ENCODE data around the gene HLA-E. TPM values are rescaled to one million over a fixed set of nuclear protein-coding genes. Genes with fewer than 3 reads are reported as not detected.
"Not testable (repeated sequence)": the region's sequence is repeated elsewhere in the genome, so short reads cannot be mapped to it uniquely, and the experiment has no call there.

The HLA-E gene
- total and polyA plus RNA-seq, 9 donors = 61.7 to 89.2 (median 74.6) TPM

DNA sequence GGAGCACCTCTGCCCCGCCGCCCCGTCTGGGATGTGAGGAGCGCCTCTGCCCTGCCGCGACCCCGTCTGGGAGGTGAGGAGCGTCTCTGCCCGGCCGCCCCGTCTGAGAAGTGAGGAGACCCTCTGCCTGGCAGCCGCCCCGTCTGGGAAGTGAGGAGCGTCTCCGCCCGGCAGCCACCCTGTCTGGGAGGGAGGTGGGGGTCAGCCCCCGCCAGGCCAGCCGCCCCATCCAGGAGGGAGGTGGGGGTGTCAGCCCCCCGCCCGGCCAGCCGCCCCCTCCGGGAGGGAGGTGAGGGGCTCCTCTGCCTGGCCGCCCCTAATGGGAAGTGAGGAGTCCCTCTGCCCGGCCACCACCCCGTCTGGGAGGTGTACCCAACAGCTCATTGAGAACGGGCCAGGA lies 14.2 kb upstream of the HLA-E start:
- DNase-seq; H3K36me3 ChIP-seq (ENCODE audit: control insufficient read depth, insufficient read depth, low read length); H3K9me3 ChIP-seq (replicated peaks; ENCODE audit: control insufficient read depth, low read depth, low read length); H3K27ac ChIP-seq (ENCODE audit: low read length); H3K4me3 ChIP-seq (ENCODE audit: low read length); H3K4me1 ChIP-seq (ENCODE audit: control insufficient read depth, insufficient read depth, low read length); H3K27me3 ChIP-seq (ENCODE audit: control insufficient read depth, insufficient read depth, low read length): not testable (repeated sequence)
- 89% methylated on average over 13 of the region's 26 CpGs for WGBS (ENCODE audit: insufficient coverage)

DNA sequence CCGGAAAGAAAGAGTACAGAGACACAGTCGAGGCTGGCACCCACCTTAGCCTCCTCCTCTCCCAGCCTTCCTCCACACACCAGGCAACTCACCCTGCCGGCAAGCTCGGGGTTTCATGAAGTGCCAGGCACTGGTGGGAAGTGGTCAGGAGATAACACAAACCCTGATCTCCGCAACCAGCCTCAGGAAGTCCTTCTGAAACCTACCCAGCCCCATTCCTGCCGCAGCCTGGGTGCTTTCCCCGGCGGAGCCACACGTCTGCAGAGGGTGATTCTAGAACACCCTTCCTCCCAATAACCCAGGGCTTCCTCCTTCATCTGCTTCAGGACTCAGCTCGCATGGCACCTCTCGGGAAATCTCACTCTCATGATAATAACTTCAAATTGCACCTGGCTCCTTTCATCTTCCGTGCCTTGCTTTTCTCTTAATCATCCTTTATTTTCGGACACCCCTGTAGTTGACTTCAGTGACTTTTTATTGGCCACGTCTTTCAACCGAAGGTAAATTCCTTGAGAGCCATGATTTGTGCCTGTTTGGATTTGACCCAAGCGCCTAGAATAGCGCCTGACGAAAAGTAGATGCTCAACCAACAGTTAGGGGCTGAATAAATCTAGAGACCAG lies 8.7 kb upstream of the HLA-E start:
- H3K4me3 ChIP-seq (ENCODE audit: low read length) = no peak overlapping the region
- no peak for DNase-seq
- H3K27me3 ChIP-seq (ENCODE audit: control insufficient read depth, insufficient read depth, low read length) = peaks cover 29% of the 10 kb centered on the region
- WGBS (ENCODE audit: insufficient coverage) = 0% methylated on average over 14 of the region's 18 CpGs
- H3K36me3 ChIP-seq (ENCODE audit: control insufficient read depth, insufficient read depth, low read length) = no peaks in the 10 kb centered on the region
- no peak overlapping the region for H3K27ac ChIP-seq (ENCODE audit: low read length)
- no peaks in the 10 kb centered on the region for H3K9me3 ChIP-seq (replicated peaks; ENCODE audit: control insufficient read depth, low read depth, low read length)
- peaks cover 5% of the 10 kb centered on the region for H3K4me1 ChIP-seq (ENCODE audit: control insufficient read depth, insufficient read depth, low read length)

DNA sequence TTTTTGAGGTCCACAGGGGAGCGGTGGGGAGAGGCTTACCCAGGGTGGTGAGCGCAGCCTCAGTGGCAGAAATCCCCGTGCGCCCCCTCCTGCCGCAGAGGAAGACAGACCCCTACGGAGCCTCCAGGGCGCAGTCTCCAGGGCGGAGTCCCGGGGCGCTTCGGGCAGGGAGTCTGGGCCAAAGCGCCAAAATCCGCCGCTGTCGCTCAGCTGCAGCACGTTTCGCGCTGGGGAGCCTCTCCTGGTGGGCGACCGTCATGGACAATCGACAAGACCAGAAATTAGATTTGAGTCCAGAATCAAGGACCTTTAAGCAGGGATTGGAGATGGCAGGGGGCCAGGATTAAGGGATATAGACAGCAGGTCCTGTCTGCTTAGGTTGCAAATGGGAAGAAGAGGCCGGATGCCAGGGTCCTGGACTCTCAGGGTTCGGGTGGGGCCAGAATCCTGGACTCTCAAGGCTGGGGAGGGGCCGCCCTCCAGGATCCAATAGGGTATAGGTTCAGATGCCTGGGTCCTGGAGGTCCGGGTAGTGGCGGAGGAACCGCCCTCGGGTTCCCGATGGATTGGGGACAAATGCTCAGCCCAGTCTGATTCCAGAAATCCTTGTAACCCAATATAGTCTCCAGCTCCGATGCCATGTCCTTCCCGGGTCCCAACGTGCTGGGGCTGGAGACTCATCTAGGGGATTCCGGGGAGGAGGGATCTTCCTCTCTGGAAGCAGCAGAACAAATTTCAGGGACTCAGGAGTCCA lies 7.9 kb upstream of the HLA-E start:
- Histone ChIP-seq H3K4me1 (ENCODE audit: control insufficient read depth, insufficient read depth, low read length) (peaks cover 5% of the 10 kb centered on the region), H3K36me3 (ENCODE audit: control insufficient read depth, insufficient read depth, low read length) (no peaks in the 10 kb centered on the region), H3K9me3 (replicated peaks; ENCODE audit: control insufficient read depth, low read depth, low read length) (no peaks in the 10 kb centered on the region), H3K27ac (ENCODE audit: low read length) (no peak overlapping the region), H3K27me3 (ENCODE audit: control insufficient read depth, insufficient read depth, low read length) (peaks cover 28% of the 10 kb centered on the region), H3K4me3 (ENCODE audit: low read length) (no peak overlapping the region)
- DNase-seq = no peak
- WGBS (ENCODE audit: insufficient coverage) = 3% methylated on average over 29 of the region's 33 CpGs

DNA sequence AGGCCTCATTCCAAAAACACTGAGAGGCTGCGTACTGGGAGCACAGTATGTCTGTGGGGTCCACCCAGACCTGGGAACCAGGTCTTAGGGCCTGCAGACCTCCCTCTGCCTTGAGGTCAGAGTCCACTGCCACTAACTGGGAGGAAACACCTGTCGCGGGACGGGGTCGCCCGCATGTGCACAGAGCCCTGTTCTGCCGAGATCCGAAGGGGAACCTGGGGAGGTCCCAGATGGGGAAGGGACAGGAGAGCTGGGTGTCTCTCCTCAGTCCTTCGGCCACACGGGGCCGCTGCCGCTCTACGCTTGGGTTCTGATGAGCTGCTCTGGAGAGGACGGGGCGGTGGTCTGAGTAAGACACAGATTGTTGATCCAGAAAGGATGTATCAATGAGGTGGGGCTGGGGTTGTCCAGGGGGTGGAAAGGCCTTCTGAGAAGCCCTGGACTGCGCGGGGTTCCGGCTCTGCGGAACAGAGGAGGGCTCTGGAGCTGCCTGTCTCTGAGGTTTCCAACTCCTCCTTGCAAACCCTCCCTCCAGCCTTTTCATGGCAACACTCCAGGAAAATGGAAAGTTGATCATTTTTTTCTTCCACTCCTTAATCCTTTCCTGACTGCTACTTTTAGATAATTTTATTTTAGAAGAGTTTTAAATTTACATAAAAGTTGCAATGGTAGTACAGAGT lies 7.2 kb upstream of the HLA-E start:
- H3K9me3 ChIP-seq (replicated peaks; ENCODE audit: control insufficient read depth, low read depth, low read length); H3K36me3 ChIP-seq (ENCODE audit: control insufficient read depth, insufficient read depth, low read length); H3K27ac ChIP-seq (ENCODE audit: low read length); H3K4me3 ChIP-seq (ENCODE audit: low read length); H3K4me1 ChIP-seq (ENCODE audit: control insufficient read depth, insufficient read depth, low read length): not testable (repeated sequence)
- DNase-seq = peak; percentile 79
- H3K27me3 ChIP-seq (ENCODE audit: control insufficient read depth, insufficient read depth, low read length) = peaks cover 25% of the 10 kb centered on the region
- WGBS (ENCODE audit: insufficient coverage) = 11% methylated on average over 4 of the region's 19 CpGs

DNA sequence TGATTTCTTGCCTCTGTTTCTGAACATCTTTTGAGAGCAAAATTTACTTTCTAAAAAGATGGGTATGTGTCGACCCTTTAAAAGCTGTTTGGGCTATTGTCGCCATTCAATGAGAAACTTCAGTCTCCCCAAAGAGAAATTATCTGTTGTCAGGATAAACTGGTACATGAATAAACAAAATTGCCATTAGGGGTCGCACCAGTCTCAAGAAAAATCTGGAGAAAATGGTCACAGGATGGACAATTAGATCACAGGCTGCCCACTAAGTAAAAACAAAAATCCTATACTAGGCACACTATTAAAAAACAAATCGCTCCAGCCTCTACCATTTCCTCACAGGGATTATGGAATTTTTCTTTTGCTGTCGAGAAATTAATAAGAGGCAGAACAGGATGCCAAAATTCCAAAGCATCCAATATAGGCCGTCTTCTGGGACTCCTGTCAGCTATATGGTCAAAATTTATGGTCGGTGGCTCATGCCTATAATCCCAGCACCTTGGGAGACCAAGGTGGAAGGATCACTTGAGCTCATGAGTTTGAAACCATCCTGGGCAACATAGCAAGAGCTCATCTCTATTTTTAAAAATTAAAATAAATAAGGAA lies 5.5 kb upstream of the HLA-E start:
- WGBS (ENCODE audit: insufficient coverage) = no CpG with 5 or more reads among the region's 7 CpGs
- H3K27ac ChIP-seq (ENCODE audit: low read length) = no peak overlapping the region
- DNase-seq = peak; percentile 79

DNA sequence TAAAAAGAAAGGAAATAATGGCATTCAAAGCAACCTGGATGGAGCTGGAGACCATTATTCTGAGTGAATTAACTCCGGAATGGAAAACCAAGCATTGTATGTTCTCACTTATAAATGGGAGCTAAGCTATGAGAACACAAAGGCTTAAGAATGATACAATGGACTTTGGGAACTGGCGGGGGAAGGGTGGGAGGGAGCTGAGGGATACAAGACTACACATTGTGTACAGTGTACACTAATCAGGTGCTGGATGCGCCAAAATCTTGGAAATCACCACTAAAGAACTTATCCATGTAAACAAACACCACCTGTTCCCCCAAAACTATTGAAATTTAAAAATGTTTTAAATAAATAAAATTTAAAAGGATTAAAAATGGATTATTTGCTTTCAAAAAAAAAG lies 4.1 kb upstream of the HLA-E start:
- H3K4me3 ChIP-seq (ENCODE audit: low read length) = no peak overlapping the region
- no CpG with 5 or more reads among the region's 3 CpGs for WGBS (ENCODE audit: insufficient coverage)
- peaks cover 2% of the 10 kb centered on the region for H3K36me3 ChIP-seq (ENCODE audit: control insufficient read depth, insufficient read depth, low read length)
- H3K9me3 ChIP-seq (replicated peaks; ENCODE audit: control insufficient read depth, low read depth, low read length) = no peaks in the 10 kb centered on the region
- peaks cover 10% of the 10 kb centered on the region for H3K4me1 ChIP-seq (ENCODE audit: control insufficient read depth, insufficient read depth, low read length)
- no peak for DNase-seq
- peaks cover 32% of the 10 kb centered on the region for H3K27me3 ChIP-seq (ENCODE audit: control insufficient read depth, insufficient read depth, low read length)
- no peak overlapping the region for H3K27ac ChIP-seq (ENCODE audit: low read length)

More for the DNA sequence above, 5.5 kb upstream of the HLA-E start:
- no peak overlapping the region for H3K4me3 ChIP-seq (ENCODE audit: low read length)
- H3K9me3 ChIP-seq (replicated peaks; ENCODE audit: control insufficient read depth, low read depth, low read length) = no peaks in the 10 kb centered on the region
- H3K4me1 ChIP-seq (ENCODE audit: control insufficient read depth, insufficient read depth, low read length) = peaks cover 5% of the 10 kb centered on the region
- peaks cover 32% of the 10 kb centered on the region for H3K27me3 ChIP-seq (ENCODE audit: control insufficient read depth, insufficient read depth, low read length)
- no peaks in the 10 kb centered on the region for H3K36me3 ChIP-seq (ENCODE audit: control insufficient read depth, insufficient read depth, low read length)

DNA sequence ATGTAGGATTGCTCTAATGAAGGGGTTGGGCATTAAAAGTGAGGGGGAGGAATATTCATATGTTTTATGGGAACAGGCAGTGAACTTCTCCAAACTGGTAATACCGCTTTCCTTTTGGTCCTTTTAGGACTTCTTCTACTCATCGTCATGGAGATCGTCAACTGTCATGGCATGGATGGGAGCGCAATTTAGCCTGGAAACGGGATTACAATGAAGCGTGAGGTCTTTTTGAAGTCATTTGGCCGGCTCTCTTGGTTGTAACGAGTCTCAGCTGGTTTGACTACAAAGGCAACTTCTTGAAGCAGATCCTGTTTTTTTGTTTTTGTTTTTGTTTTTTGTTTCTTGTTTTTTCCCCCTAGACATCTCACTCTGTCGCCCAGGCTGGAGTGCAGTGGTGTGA lies 1.4 kb upstream of the HLA-E start:
- Histone ChIP-seq H3K4me1 (ENCODE audit: control insufficient read depth, insufficient read depth, low read length) (peaks cover 23% of the 10 kb centered on the region), H3K36me3 (ENCODE audit: control insufficient read depth, insufficient read depth, low read length) (peaks cover 25% of the 10 kb centered on the region), H3K9me3 (replicated peaks; ENCODE audit: control insufficient read depth, low read depth, low read length) (no peaks in the 10 kb centered on the region), H3K27ac (ENCODE audit: low read length) (no peak overlapping the region), H3K4me3 (ENCODE audit: low read length) (no peak overlapping the region), H3K27me3 (ENCODE audit: control insufficient read depth, insufficient read depth, low read length) (peaks cover 10% of the 10 kb centered on the region)
- WGBS (ENCODE audit: insufficient coverage) = 68% methylated on average over 4 of the region's 9 CpGs
- DNase-seq = no peak

DNA sequence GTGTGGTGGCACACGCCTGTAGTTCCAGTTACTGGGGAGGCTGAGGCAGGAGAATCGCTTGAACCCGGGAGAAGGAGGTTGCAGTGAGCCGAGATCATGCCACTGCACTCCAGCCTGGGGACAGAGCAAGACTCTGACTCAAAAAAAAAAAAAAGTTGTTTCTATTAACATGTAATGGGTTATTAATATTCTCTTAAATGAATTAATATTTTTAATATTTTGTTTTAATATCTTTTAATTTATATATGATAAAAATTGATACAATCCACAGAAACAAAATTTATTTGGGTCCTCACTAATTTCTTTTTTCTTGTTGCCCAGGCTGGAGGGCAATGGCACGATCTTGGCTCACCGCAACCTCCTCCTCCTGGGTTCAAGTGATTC lies 620 bp upstream of the HLA-E start:
- peaks cover 28% of the 10 kb centered on the region for H3K36me3 ChIP-seq (ENCODE audit: control insufficient read depth, insufficient read depth, low read length)
- H3K9me3 ChIP-seq (replicated peaks; ENCODE audit: control insufficient read depth, low read depth, low read length); H3K27me3 ChIP-seq (ENCODE audit: control insufficient read depth, insufficient read depth, low read length); DNase-seq: not testable (repeated sequence)
- peak overlapping the region; percentile 71 for H3K4me3 ChIP-seq (ENCODE audit: low read length)
- 93% methylated on average over 2 of the region's 6 CpGs for WGBS (ENCODE audit: insufficient coverage)
- H3K4me1 ChIP-seq (ENCODE audit: control insufficient read depth, insufficient read depth, low read length) = peaks cover 23% of the 10 kb centered on the region
- peak overlapping the region; percentile 96 for H3K27ac ChIP-seq (ENCODE audit: low read length)

DNA sequence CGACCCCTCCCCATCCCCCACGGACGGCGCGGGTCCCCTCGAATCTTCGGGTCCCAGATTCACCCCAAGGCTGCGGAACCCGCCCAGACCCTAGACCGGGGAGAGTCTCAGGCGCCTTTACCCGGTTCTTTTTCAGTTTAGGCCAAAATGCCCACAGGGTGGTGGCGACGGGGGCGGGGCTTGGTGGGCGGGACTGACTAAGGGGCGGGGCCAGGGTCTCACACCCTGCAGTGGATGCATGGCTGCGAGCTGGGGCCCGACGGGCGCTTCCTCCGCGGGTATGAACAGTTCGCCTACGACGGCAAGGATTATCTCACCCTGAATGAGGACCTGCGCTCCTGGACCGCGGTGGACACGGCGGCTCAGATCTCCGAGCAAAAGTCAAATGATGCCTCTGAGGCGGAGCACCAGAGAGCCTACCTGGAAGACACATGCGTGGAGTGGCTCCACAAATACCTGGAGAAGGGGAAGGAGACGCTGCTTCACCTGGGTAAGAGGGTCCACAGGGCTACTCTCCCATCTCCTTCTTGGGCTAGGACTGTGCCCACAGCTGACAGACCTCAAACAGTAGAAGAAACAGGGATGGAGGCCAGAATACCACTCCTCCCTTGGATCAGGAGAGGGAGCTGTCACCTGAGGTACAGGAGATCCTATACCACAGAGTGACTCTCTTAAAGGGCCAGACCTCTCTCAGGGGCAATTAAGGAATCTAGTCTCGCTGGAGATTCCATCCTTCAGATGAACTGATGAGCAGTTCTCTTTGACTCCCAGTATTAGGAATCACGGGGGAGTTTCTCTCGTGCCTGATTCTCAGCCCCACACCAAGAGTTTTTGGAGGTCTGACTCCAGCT lies 942 bp downstream of the HLA-E start:
- Histone ChIP-seq H3K9me3 (replicated peaks; ENCODE audit: control insufficient read depth, low read depth, low read length) (no peaks in the 10 kb centered on the region), H3K4me1 (ENCODE audit: control insufficient read depth, insufficient read depth, low read length) (peaks cover 23% of the 10 kb centered on the region), H3K27me3 (ENCODE audit: control insufficient read depth, insufficient read depth, low read length) (peaks cover 7% of the 10 kb centered on the region), H3K36me3 (ENCODE audit: control insufficient read depth, insufficient read depth, low read length) (peaks cover 31% of the 10 kb centered on the region), H3K27ac (ENCODE audit: low read length) (peak overlapping the region; percentile 96), H3K4me3 (ENCODE audit: low read length) (peak overlapping the region; percentile 71)
- 14% methylated on average over 29 of the region's 38 CpGs for WGBS (ENCODE audit: insufficient coverage)
- DNase-seq = peak; percentile 61

Measured in muscle of leg (tissue), 11 donors.